Ascending aorta (tissue), 2 donors: ENCODE results near the gene RIN1. TPM values are rescaled to one million over a fixed set of nuclear protein-coding genes. Genes with fewer than 3 reads are reported as not detected.
"Not testable (repeated sequence)": the region's sequence is repeated elsewhere in the genome, so short reads cannot be mapped to it uniquely, and the experiment has no call there.

Experiments
- DNase-seq, 2 donors: peaks; one replicate each; pipeline ENCODE4 v3.0.0-alpha.2; 2019; ENCODE audit warnings: low spot score in 2 of 2
- H3K27ac ChIP-seq, 2 donors: fragments of 200-600 bp; sonication (generic); one replicate each; pipeline ENCODE4 v1.5.1; 2016 to 2017; ENCODE audit warnings: mild to moderate bottlenecking in 1 of 2
- H3K27me3 ChIP-seq: fragments of 200-600 bp; sonication (generic); one replicate; pipeline ENCODE4 v1.5.1; 2017
- H3K36me3 ChIP-seq, 2 donors: fragments of 200-600 bp; sonication (generic); one replicate each; pipeline ENCODE4 v1.5.1; 2016
- H3K4me1 ChIP-seq, 2 donors: fragments of 200-600 bp; sonication (generic); one replicate each; pipeline ENCODE4 v1.5.1; 2016 to 2017; ENCODE audit warnings: mild to moderate bottlenecking in 1 of 2
- H3K4me3 ChIP-seq, 2 donors: fragments of 200-600 bp; sonication (generic); one replicate each; pipeline ENCODE4 v1.5.1; 2016 to 2017; ENCODE audit warnings: mild to moderate bottlenecking in 1 of 2
- H3K9me3 ChIP-seq, 2 donors: fragments of 200-600 bp; sonication (generic); one replicate each; pipeline ENCODE4 v1.5.1; 2016
- CTCF ChIP-seq, 3 experiments: fragments of 200-600 bp in 2 of 3; fragments of 450-650 bp in 1 of 3; sonication (generic) in 2 of 3; IDR thresholded peaks; one replicate each; pipeline ENCODE4 v1.5.1; 2016 to 2019; ENCODE audit warnings: antibody characterized with exemption in 3 of 3, mild to moderate bottlenecking in 1 of 3, moderate library complexity in 1 of 3
- intact Hi-C: fragments of 100-400 bp; cut with DNase I; formaldehyde crosslinking; loops from one replicate; pipeline ENCODE4 v1.15.1; 2023
- total RNA-seq: library from RNA; depleted of rRNA; stranded (reverse); fragments of >200 nt; gene quantifications from one replicate; pipeline ENCODE4 v1.1.0, GENCODE V29; 2016

Gene RIN1
- total RNA-seq: 28.5 TPM

GRCh38 chr11:66336234-66337102 is at the start of gene RIN1:
Gene RIN1, minus strand, starts transcription at chr11:66336434. Its CDS starts 32 bp downstream, at chr11:66336402.
- peak; percentile 9 to 33 (median 12) for TF ChIP-seq CTCF (IDR thresholded peaks at IDR 0.05)
- peaks cover 40 to 44% of the 10 kb centered on the region in 2 donors for H3K36me3 ChIP-seq

GRCh38 chr11:66384316-66384715 is 48.1 kb upstream of the RIN1 start:
- H3K4me3 ChIP-seq, H3K36me3 ChIP-seq, H3K27ac ChIP-seq, H3K9me3 ChIP-seq, DNase-seq, H3K27me3 ChIP-seq, H3K4me1 ChIP-seq, intact Hi-C loops: not testable (repeated sequence)

More at GRCh38 chr11:66336234-66337102, at the start of gene RIN1:
- Histone ChIP-seq H3K27me3 (no peaks in the 10 kb centered on the region), H3K4me1 (peaks cover 13 to 23% of the 10 kb centered on the region in 2 donors), H3K4me3 (peak within 1 kb of the TSS; percentile 72 to 78), H3K27ac (peak within 1 kb of the TSS; percentile 73 to 75), H3K9me3 (no peaks in the 10 kb centered on the region)
- intact Hi-C loops: no loop called here
- peak in 1 of 2 donors; percentile 84 for DNase-seq

- H3K27me3 ChIP-seq, H3K9me3 ChIP-seq, H3K27ac ChIP-seq, H3K36me3 ChIP-seq, H3K4me1 ChIP-seq, intact Hi-C loops, DNase-seq, H3K4me3 ChIP-seq: not testable (repeated sequence)
Observed at GRCh38 chr11:66380264-66380663, 44.0 kb upstream of the RIN1 start.

DNA sequence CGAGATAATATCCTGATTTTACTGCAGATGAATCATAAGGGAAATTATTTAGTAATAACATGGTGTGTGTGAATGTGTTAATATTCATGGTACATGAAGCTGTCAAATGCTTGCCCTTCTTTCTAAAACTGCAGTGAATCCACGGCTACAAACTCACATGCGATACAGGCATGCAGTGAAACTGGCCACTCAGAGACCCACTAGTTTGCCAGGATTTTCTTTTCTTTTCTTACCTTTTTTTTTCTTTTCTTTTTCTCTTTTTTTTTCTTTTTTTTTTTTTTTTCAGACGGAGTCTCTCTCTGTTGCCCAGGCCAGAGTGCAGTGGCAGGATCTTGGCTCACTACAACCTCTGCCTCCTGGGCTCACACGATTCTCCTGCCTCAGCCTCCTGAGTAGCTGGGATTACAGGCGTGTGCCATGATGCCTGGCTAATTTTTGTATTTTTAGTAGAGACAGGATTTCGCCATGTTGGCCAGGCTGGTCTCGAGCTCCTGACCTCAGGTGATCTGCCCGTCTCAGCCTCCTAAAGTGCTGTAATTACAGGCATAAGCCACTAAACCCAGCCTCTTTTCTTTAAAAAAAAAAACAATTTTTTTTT is 37.6 kb upstream of the RIN1 start:
- peaks cover 3 to 12% of the 10 kb centered on the region in 2 donors for H3K4me1 ChIP-seq
- H3K27me3 ChIP-seq, H3K4me3 ChIP-seq, intact Hi-C loops, H3K9me3 ChIP-seq, H3K36me3 ChIP-seq, DNase-seq, H3K27ac ChIP-seq: not testable (repeated sequence)

- no peak overlapping the region for H3K27ac ChIP-seq
- no peaks in the 10 kb centered on the region for H3K36me3 ChIP-seq
- intact Hi-C loops: no loop called here
- DNase-seq: no peak
- TF ChIP-seq CTCF (IDR thresholded peaks at IDR 0.05): no peak
- H3K4me1 ChIP-seq: peaks cover 3 to 12% of the 10 kb centered on the region in 2 donors
- no peak overlapping the region for H3K4me3 ChIP-seq
- H3K27me3 ChIP-seq: no peaks in the 10 kb centered on the region
- no peaks in the 10 kb centered on the region for H3K9me3 ChIP-seq
Observed at GRCh38 chr11:66373265-66373664, 37.0 kb upstream of the RIN1 start.

DNA sequence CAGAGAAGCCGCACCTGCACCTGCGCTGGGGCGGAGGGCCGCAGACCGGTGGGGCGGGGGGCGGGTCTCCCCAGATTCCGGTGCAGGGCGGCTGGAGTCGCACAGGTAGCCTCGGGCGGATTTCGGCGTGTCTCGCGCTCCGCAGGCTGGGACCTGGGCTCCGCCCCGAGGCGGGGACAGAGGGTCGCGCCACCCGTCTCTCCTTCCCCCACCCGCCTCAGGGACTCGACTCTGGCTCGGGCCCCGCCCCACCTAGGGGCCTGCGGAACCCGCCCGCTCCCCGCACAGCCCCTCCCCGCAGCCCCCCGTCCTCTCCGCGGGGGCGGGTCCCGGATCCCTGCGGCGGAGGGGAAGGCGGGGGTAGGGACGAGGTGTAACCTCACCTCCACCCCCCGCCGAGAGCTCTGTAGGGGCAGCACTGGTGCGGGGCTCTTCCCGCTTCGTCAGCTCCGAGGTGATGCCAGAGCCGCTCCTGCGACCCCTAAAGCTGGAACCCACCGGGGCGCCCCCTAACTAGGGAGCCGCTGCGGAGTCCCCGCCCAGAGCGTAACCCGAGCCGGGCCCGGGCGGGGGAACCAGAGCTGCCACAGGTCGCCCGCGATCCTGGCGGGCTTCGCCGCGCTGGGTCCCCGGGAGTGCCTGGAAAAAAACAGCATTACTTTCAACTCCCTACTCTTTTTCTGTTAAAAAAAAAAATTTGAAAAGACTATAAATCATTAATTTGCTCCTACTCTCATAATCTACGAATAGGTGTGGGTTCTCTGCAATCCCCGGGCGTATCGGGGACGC is 35.6 kb upstream of the RIN1 start, which contains the start of gene SLC29A2:
Gene SLC29A2 (minus strand): TSS at position 134 of the 789 bp plus-strand sequence. CDS start 169 bp downstream, outside the sequence.
- H3K4me3 ChIP-seq: peak within 1 kb of the TSS; percentile 72 to 94
- H3K27me3 ChIP-seq: no peaks in the 10 kb centered on the region
- intact Hi-C loops: no loop called here
- peak within 1 kb of the TSS; percentile 22 to 52 for H3K27ac ChIP-seq
- no peaks in the 10 kb centered on the region for H3K36me3 ChIP-seq
- H3K4me1 ChIP-seq: peaks cover 3 to 12% of the 10 kb centered on the region in 2 donors
- H3K9me3 ChIP-seq: no peaks in the 10 kb centered on the region
- no peak for TF ChIP-seq CTCF (IDR thresholded peaks at IDR 0.05)
- DNase-seq: no peak
